ENCODE data around the gene NBEA.

GRCh38 chr13:35356572-35356971 is 414.5 kb downstream of the NBEA start:
- no peak for TF ChIP-seq CTCF (IDR thresholded peaks at IDR 0.05; ENCODE audit: insufficient read depth, low read length)
- peak; percentile 32; the same call in 1 of the 2 replicates for TF ChIP-seq POLR2AphosphoS5 (IDR thresholded peaks at IDR 0.05; ENCODE audit: low read depth)
- TF ChIP-seq REST (IDR thresholded peaks at IDR 0.05; ENCODE audit: insufficient replicate concordance, low read depth), result no peak
- TF ChIP-seq GABPA (IDR thresholded peaks at IDR 0.05; ENCODE audit: low read depth), result no peak
- TF ChIP-seq SPI1 (IDR thresholded peaks at IDR 0.05; ENCODE audit: borderline replicate concordance, low read depth), result peak; percentile 99
